H9 (cell line): Measurements from ENCODE around the gene SEMA5A. TPM values are rescaled to one million over a fixed set of nuclear protein-coding genes. Genes with fewer than 3 reads are reported as not detected.

Source experiments
- DNase-seq: peaks from one replicate; pipeline ENCODE4 v3.0.0-alpha.2; 2017
- H2AFZ ChIP-seq: one replicate; pipeline ENCODE4 v1.6.1; 2013; ENCODE audit warnings: mild to moderate bottlenecking, low read length, control low read depth, moderate library complexity
- H2AK5ac ChIP-seq: 2 replicates; pipeline ENCODE4 v1.6.1; 2013; ENCODE audit warnings: low read length, control low read depth, mixed read lengths; ENCODE audit not compliant: insufficient read length
- H2BK120ac ChIP-seq: one replicate; pipeline ENCODE4 v1.6.1; 2013; ENCODE audit warnings: low read depth, mild to moderate bottlenecking, low read length, control low read depth, inconsistent platforms; ENCODE audit not compliant: poor library complexity, severe bottlenecking
- H2BK12ac ChIP-seq: 2 replicates; pipeline ENCODE4 v1.6.1; 2013; ENCODE audit warnings: low read length, control low read depth, mixed read lengths, low read depth; ENCODE audit not compliant: insufficient read length
- H2BK15ac ChIP-seq: 2 replicates; pipeline ENCODE4 v1.6.1; 2013; ENCODE audit warnings: low read depth, low read length, control low read depth
- H2BK20ac ChIP-seq: one replicate; pipeline ENCODE4 v1.6.1; 2013; ENCODE audit warnings: low read depth, mild to moderate bottlenecking, low read length, control low read depth, inconsistent platforms; ENCODE audit not compliant: poor library complexity, severe bottlenecking
- H2BK5ac ChIP-seq: 2 replicates; pipeline ENCODE4 v1.6.1; 2013; ENCODE audit warnings: low read length, control low read depth, mixed read lengths; ENCODE audit not compliant: insufficient read length
- H3K14ac ChIP-seq: 2 replicates; pipeline ENCODE4 v1.6.1; 2013; ENCODE audit warnings: low read length, control low read depth; ENCODE audit not compliant: insufficient read depth
- H3K18ac ChIP-seq: 2 replicates; pipeline ENCODE4 v1.6.1; 2013; ENCODE audit warnings: low read depth, mild to moderate bottlenecking, mixed read lengths, low read length, control low read depth; ENCODE audit not compliant: insufficient read length
- H3K23ac ChIP-seq: 2 replicates; pipeline ENCODE4 v1.6.1; 2013; ENCODE audit warnings: low read length, control low read depth, mixed read lengths, low read depth; ENCODE audit not compliant: insufficient read length
- H3K23me2 ChIP-seq: 2 replicates; pipeline ENCODE4 v1.6.1; 2013; ENCODE audit warnings: low read depth, mild to moderate bottlenecking, mixed read lengths, low read length, control low read depth; ENCODE audit not compliant: insufficient read length, poor library complexity, severe bottlenecking
- H3K27ac ChIP-seq: 2 replicates; pipeline ENCODE4 v1.5.1; 2013; ENCODE audit warnings: low read length, control low read depth, mixed read lengths, low read depth; ENCODE audit not compliant: insufficient read length
- H3K27me3 ChIP-seq: 2 replicates; pipeline ENCODE4 v1.6.1; 2013; ENCODE audit warnings: low read length, control low read depth, inconsistent platforms; ENCODE audit not compliant: insufficient read depth
- H3K4ac ChIP-seq: 2 replicates; pipeline ENCODE4 v1.6.1; 2013; ENCODE audit warnings: low read depth, mild to moderate bottlenecking, control low read depth, inconsistent platforms, low read length, moderate library complexity
- H3K4me1 ChIP-seq: 2 replicates; pipeline ENCODE4 v1.6.1; 2013; ENCODE audit warnings: low read length, control low read depth, inconsistent platforms; ENCODE audit not compliant: insufficient read depth
- H3K4me2 ChIP-seq: 2 replicates; pipeline ENCODE4 v1.6.1; 2013; ENCODE audit warnings: low read length, control low read depth, mixed read lengths; ENCODE audit not compliant: insufficient read length, insufficient read depth
- H3K56ac ChIP-seq: 2 replicates; pipeline ENCODE4 v1.6.1; 2013; ENCODE audit warnings: low read depth, mild to moderate bottlenecking, mixed read lengths, low read length, control low read depth; ENCODE audit not compliant: insufficient read length
- H3K79me1 ChIP-seq: 2 replicates; pipeline ENCODE4 v1.6.1; 2013; ENCODE audit warnings: low read depth, mild to moderate bottlenecking, moderate library complexity, low read length, control low read depth, inconsistent platforms; ENCODE audit not compliant: insufficient read depth, poor library complexity, severe bottlenecking
- H3K79me2 ChIP-seq: 2 replicates; pipeline ENCODE4 v1.6.1; 2013; ENCODE audit warnings: low read length, control low read depth, inconsistent platforms; ENCODE audit not compliant: insufficient read depth
- H3K9ac ChIP-seq: 2 replicates; pipeline ENCODE4 v1.6.1; 2013; ENCODE audit warnings: low read length, control low read depth, mixed read lengths; ENCODE audit not compliant: insufficient read length; ENCODE audit errors: extremely low read depth
- H3K9me3 ChIP-seq: one replicate; pipeline ENCODE4 v1.6.1; 2013; ENCODE audit warnings: low read depth, low read length, inconsistent platforms; ENCODE audit not compliant: control insufficient read depth
- H3T11ph ChIP-seq: one replicate; pipeline ENCODE4 v1.6.1; 2013; ENCODE audit warnings: mild to moderate bottlenecking, low read length, control low read depth, inconsistent platforms
- H4K20me1 ChIP-seq: one replicate; pipeline ENCODE4 v1.6.1; 2013; ENCODE audit not compliant: control insufficient read depth, insufficient read length, insufficient read depth
- H4K5ac ChIP-seq: 2 replicates; pipeline ENCODE4 v1.6.1; 2013; ENCODE audit warnings: low read depth, mild to moderate bottlenecking, mixed read lengths, low read length, control low read depth; ENCODE audit not compliant: insufficient read length
- H4K8ac ChIP-seq: replicated peaks from 2 replicates; pipeline ENCODE4 v1.6.1; 2013; ENCODE audit warnings: low read length, control low read depth, mixed read lengths, low read depth; ENCODE audit not compliant: insufficient read length
- H4K91ac ChIP-seq: 2 replicates; pipeline ENCODE4 v1.6.1; 2013; ENCODE audit warnings: low read depth, mild to moderate bottlenecking, moderate library complexity, mixed read lengths, low read length, control low read depth; ENCODE audit not compliant: insufficient read length
- H3K27ac Mint-ChIP-seq, 3 experiments: 2 replicates in 2 of 3; 3 replicates in 1 of 3; pipeline ENCODE4 v1.8.0; 2020 to 2021; ENCODE audit warnings: mixed read lengths in 3 of 3, mild to moderate bottlenecking in 1 of 3, moderate library complexity in 1 of 3
- H3K27me3 Mint-ChIP-seq: 2 replicates; pipeline ENCODE4 v1.8.0; 2021; ENCODE audit warnings: low read depth, mild to moderate bottlenecking, moderate library complexity, mixed read lengths
- H3K36me3 Mint-ChIP-seq, 3 experiments: 2 replicates in 2 of 3; 3 replicates in 1 of 3; pipeline ENCODE4 v1.8.0; 2020 to 2021; ENCODE audit warnings: low read depth in 3 of 3, mixed read lengths in 3 of 3; ENCODE audit not compliant: insufficient read depth in 1 of 3
- H3K4me1 Mint-ChIP-seq, 2 experiments: 2 replicates each; pipeline ENCODE4 v1.8.0; 2020; ENCODE audit warnings: mixed read lengths in 2 of 2
- H3K4me3 Mint-ChIP-seq, 2 experiments: 2 replicates in 1 of 2; 3 replicates in 1 of 2; pipeline ENCODE4 v1.8.0; 2020 to 2021; ENCODE audit warnings: mild to moderate bottlenecking in 2 of 2, mixed read lengths in 2 of 2, moderate library complexity in 1 of 2
- H3K9me3 Mint-ChIP-seq, 2 experiments: 2 replicates in 1 of 2; 3 replicates in 1 of 2; pipeline ENCODE4 v1.8.0; 2020; ENCODE audit warnings: mild to moderate bottlenecking in 2 of 2, mixed read lengths in 2 of 2, moderate library complexity in 1 of 2
- CTCF ChIP-seq: fragments of 200-600 bp; sonication (generic); conservative IDR thresholded peaks from 3 replicates; pipeline ENCODE4 v1.8.0; 2021; ENCODE audit warnings: antibody characterized with exemption, mild to moderate bottlenecking
- WGBS: extraction: QIAGEN DNeasy Blood & Tissue Kit; methylation state at CpG from one replicate; pipeline ENCODE4 v1.1.7; 2013; ENCODE audit warnings: missing lambda C conversion rate, low lambda C conversion rate, mixed read lengths; ENCODE audit not compliant: insufficient read length; ENCODE audit errors: extremely low coverage; 5-methylcytosine and 5-hydroxymethylcytosine counted together
- total RNA-seq: library from RNA; stranded (reverse); gene quantifications from 2 replicates; pipeline ENCODE4 v1.2.1, GENCODE V29; 2021

Gene SEMA5A
- total RNA-seq, 1 experiment from 2014 or later = 4.3 TPM

- Histone ChIP-seq H4K8ac (no peak overlapping the region), H2BK20ac (no peak overlapping the region), H3K18ac (no peak overlapping the region), H3K23me2 (no peaks in the 10 kb centered on the region), H3K4ac (no peak overlapping the region), H4K91ac (no peak overlapping the region), H2BK120ac (no peak overlapping the region), H3K79me2 (no peaks in the 10 kb centered on the region), H3K9ac (no peak overlapping the region), H3K14ac (no peak overlapping the region), H3K23ac (no peak overlapping the region), H4K20me1 (no peaks in the 10 kb centered on the region), H2BK12ac (no peak overlapping the region), H4K5ac (no peak overlapping the region), H2AK5ac (no peak overlapping the region), H3K9me3 (no peaks in the 10 kb centered on the region), H3K27me3 (no peaks in the 10 kb centered on the region), H3K4me1 (no peaks in the 10 kb centered on the region), H3K56ac (no peak overlapping the region), H3K27ac (no peak overlapping the region), H3K79me1 (no peaks in the 10 kb centered on the region), H2BK5ac (no peak overlapping the region), H2BK15ac (no peak overlapping the region), H3K4me2 (no peak overlapping the region), H3T11ph (no peak overlapping the region), H2AFZ (no peak overlapping the region)
- TF ChIP-seq CTCF = no peak
- no peaks in the 10 kb centered on the region; a peak in 2 of 7 replicates for H3K36me3 Mint-ChIP-seq
- H3K27ac Mint-ChIP-seq = no peak overlapping the region
- no peak for DNase-seq
- peaks cover 0 to 10% of the 10 kb centered on the region in 2 experiments; a peak in 3 of 4 replicates for H3K4me1 Mint-ChIP-seq
- H3K27me3 Mint-ChIP-seq = no peaks in the 10 kb centered on the region
- no peak overlapping the region for H3K4me3 Mint-ChIP-seq
- no CpG with 5 or more reads among the region's 1 CpG for WGBS
- H3K9me3 Mint-ChIP-seq = no peaks in the 10 kb centered on the region
Observed at GRCh38 chr5:9331372-9331771, 214.5 kb downstream of the SEMA5A start.
